H1 (cell line): ENCODE measurements around the gene ARRDC2. TPM values are rescaled to one million over a fixed set of nuclear protein-coding genes. Genes with fewer than 3 reads are reported as not detected.

Experiments
- CHD7 ChIP-seq: fragments of 300-600 bp; sonication (generic); IDR thresholded peaks from 2 replicates; pipeline ENCODE4 v1.7.1; 2012; ENCODE audit warnings: low read length, moderate library complexity, mild to moderate bottlenecking, inconsistent platforms; ENCODE audit not compliant: insufficient replicate concordance
- CREB1 ChIP-seq: IDR thresholded peaks from 2 replicates; pipeline ENCODE4 v1.6.1; 2012; ENCODE audit warnings: inconsistent platforms
- SP2 ChIP-seq: IDR thresholded peaks from 2 replicates; pipeline ENCODE4 v1.6.1; 2012; ENCODE audit warnings: mild to moderate bottlenecking, low read length, inconsistent platforms
- SUZ12 ChIP-seq: fragments of 200-600 bp; sonication (generic); IDR thresholded peaks from 2 replicates; pipeline ENCODE4 v1.6.1; 2012; ENCODE audit warnings: mild to moderate bottlenecking, inconsistent platforms, low read length, moderate library complexity, mixed read lengths
- polyA plus RNA-seq, 7 experiments: library from polyadenylated mRNA; depleted of rRNA in 3 of 7; stranded (reverse) in 5 of 7; unstranded in 2 of 7; fragments of >200 nt in 5 of 7; fragments of 200-250 nt in 2 of 7; gene quantifications; 1 replicate in 5 of 7; 2 replicates in 1 of 7; 4 replicates in 1 of 7; pipeline versions ENCODE4 v1.2.1 to v1.2.3, GENCODE V29; 2011 to 2013; ENCODE audit warnings: missing spikeins in 2 of 7, mixed read lengths in 2 of 7
- total RNA-seq: library from RNA; stranded (reverse); fragmentation: NEBNext Ultra II Directional; extraction: Animal tissue kit (Norgen Biotek cat#: 25700); gene quantifications from 2 replicates; pipeline ENCODE4 v1.2.1, GENCODE V29; 2021

ARRDC2 gene
- total and polyA plus RNA-seq, 2 of the 8 experiments (the other 6 are each of a cell fraction or from before 2014, with no cell fraction given) = 5.4 to 6.9 TPM

- no peak for TF ChIP-seq CHD7
- no peak for TF ChIP-seq SP2
- no peak for TF ChIP-seq CREB1
- TF ChIP-seq SUZ12 = no peak
These were observed 8.1 kb upstream of the ARRDC2 start (continued) for GRCh38 chr19:17999684-18000479.
